Mesenchymal stem cell (in vitro differentiated cells and primary cell): ENCODE data around the gene TUBB3.
A peak's percentile ranks its signal among the peaks of the same experiment; 100 is the strongest.
"Not testable (repeated sequence)": the region's sequence is repeated elsewhere in the genome, so short reads cannot be mapped to it uniquely, and the experiment has no call there.

Experiments used
- DNase-seq: peaks from one replicate; pipeline ENCODE4 v3.0.0-alpha.2; 2013
- H2AFZ ChIP-seq: one replicate; pipeline ENCODE4 v1.6.1; 2013; ENCODE audit warnings: low read depth, mild to moderate bottlenecking, control low read depth, inconsistent platforms, low read length, moderate library complexity
- H2AK5ac ChIP-seq: 2 replicates; pipeline ENCODE4 v1.6.1; 2013; ENCODE audit warnings: low read length, moderate library complexity, mild to moderate bottlenecking, inconsistent platforms; ENCODE audit not compliant: severe bottlenecking
- H2BK120ac ChIP-seq: one replicate; pipeline ENCODE4 v1.6.1; 2013; ENCODE audit warnings: low read depth, mild to moderate bottlenecking, inconsistent platforms, low read length, moderate library complexity
- H2BK12ac ChIP-seq, 2 experiments: one replicate each; pipeline ENCODE4 v1.6.1; 2013; ENCODE audit warnings: inconsistent platforms in 2 of 2, low read length in 2 of 2, mild to moderate bottlenecking in 2 of 2, moderate library complexity in 2 of 2, control low read depth in 1 of 2
- H2BK15ac ChIP-seq: one replicate; pipeline ENCODE4 v1.6.1; 2013; ENCODE audit warnings: mild to moderate bottlenecking, low read depth, inconsistent platforms; ENCODE audit not compliant: poor library complexity, severe bottlenecking
- H2BK5ac ChIP-seq: 2 replicates; pipeline ENCODE4 v1.6.1; 2013; ENCODE audit warnings: low read depth, mild to moderate bottlenecking, low read length, control low read depth, inconsistent platforms; ENCODE audit not compliant: poor library complexity, severe bottlenecking
- H3K14ac ChIP-seq, 2 experiments: one replicate each; pipeline ENCODE4 v1.6.1; 2013; ENCODE audit warnings: inconsistent platforms in 2 of 2, low read length in 2 of 2, control low read depth in 1 of 2, mild to moderate bottlenecking in 1 of 2, moderate library complexity in 1 of 2
- H3K18ac ChIP-seq, 2 experiments: one replicate each; pipeline ENCODE4 v1.6.1; 2013; ENCODE audit warnings: inconsistent platforms in 2 of 2, low read length in 2 of 2, control low read depth in 1 of 2, low read depth in 1 of 2, mild to moderate bottlenecking in 1 of 2
- H3K23ac ChIP-seq, 2 experiments: one replicate each; pipeline ENCODE4 v1.6.1; 2013; ENCODE audit warnings: inconsistent platforms in 2 of 2, low read length in 2 of 2, mild to moderate bottlenecking in 2 of 2, moderate library complexity in 2 of 2, control low read depth in 1 of 2
- H3K27ac ChIP-seq: 2 replicates; pipeline ENCODE4 v1.5.1; 2013; ENCODE audit warnings: mild to moderate bottlenecking, moderate library complexity, low read length, control low read depth, inconsistent platforms; ENCODE audit not compliant: poor library complexity, severe bottlenecking
- H3K27me3 ChIP-seq, 2 experiments: 2 replicates each; pipeline versions ENCODE4 v1.6.1 to v1.7.0; 2013; ENCODE audit warnings: low read length in 2 of 2, mild to moderate bottlenecking in 2 of 2, moderate library complexity in 2 of 2, control low read depth in 1 of 2, inconsistent platforms in 1 of 2; ENCODE audit not compliant: control insufficient read depth in 1 of 2, insufficient read depth in 1 of 2
- H3K36me3 ChIP-seq, 2 experiments: 2 replicates each; pipeline versions ENCODE4 v1.6.1 to v1.7.0; 2013; ENCODE audit warnings: low read length in 2 of 2, control low read depth in 1 of 2, inconsistent platforms in 1 of 2, low read depth in 1 of 2, mild to moderate bottlenecking in 1 of 2; ENCODE audit not compliant: insufficient read depth in 2 of 2, control insufficient read depth in 1 of 2
- H3K4ac ChIP-seq, 2 experiments: one replicate each; pipeline ENCODE4 v1.6.1; 2013; ENCODE audit warnings: inconsistent platforms in 2 of 2, low read length in 2 of 2, mild to moderate bottlenecking in 2 of 2, moderate library complexity in 2 of 2, control low read depth in 1 of 2, low read depth in 1 of 2
- H3K4me1 ChIP-seq: 2 replicates; pipeline ENCODE4 v1.6.1; 2013; ENCODE audit warnings: low read depth, low read length, control low read depth; ENCODE audit not compliant: control insufficient read depth, insufficient read depth
- H3K4me2 ChIP-seq: 2 replicates; pipeline ENCODE4 v1.6.1; 2013; ENCODE audit warnings: low read length, mild to moderate bottlenecking, inconsistent platforms; ENCODE audit not compliant: poor library complexity, severe bottlenecking
- H3K4me3 ChIP-seq, 2 experiments: 2 replicates each; pipeline versions ENCODE4 v1.5.1 to v1.7.0; 2013; ENCODE audit warnings: low read length in 2 of 2, mild to moderate bottlenecking in 2 of 2, control low read depth in 1 of 2, low read depth in 1 of 2; ENCODE audit not compliant: insufficient read depth in 1 of 2
- H3K79me1 ChIP-seq: replicated peaks from 2 replicates; pipeline ENCODE4 v1.6.1; 2013; ENCODE audit warnings: mild to moderate bottlenecking, control low read depth, low read length, inconsistent platforms; ENCODE audit not compliant: poor library complexity, severe bottlenecking
- H3K9ac ChIP-seq: 2 replicates; pipeline ENCODE4 v1.7.0; 2013; ENCODE audit warnings: mild to moderate bottlenecking, low read length, moderate library complexity
- H3K9me3 ChIP-seq: 2 replicates; pipeline ENCODE4 v1.7.0; 2013; ENCODE audit warnings: mild to moderate bottlenecking, low read length; ENCODE audit not compliant: control insufficient read depth
- H4K8ac ChIP-seq: one replicate; pipeline ENCODE4 v1.6.1; 2013; ENCODE audit warnings: inconsistent platforms, mild to moderate bottlenecking, low read length, moderate library complexity
- H4K91ac ChIP-seq: one replicate; pipeline ENCODE4 v1.6.1; 2013; ENCODE audit warnings: mild to moderate bottlenecking, low read length, inconsistent platforms
- WGBS: methylation state at CpG from one replicate; pipeline ENCODE4 v1.1.7; 2013; ENCODE audit warnings: mixed read lengths; 5-methylcytosine and 5-hydroxymethylcytosine counted together

Gene TUBB3

GRCh38 chr16:89912627-89913026 is 10.5 kb upstream of the TUBB3 start:
- no peaks in the 10 kb centered on the region for H3K9me3 ChIP-seq
- no peak for DNase-seq
- WGBS: 90% methylated on average over 14 of the region's 14 CpGs
- H3K79me1 ChIP-seq: peaks cover 13% of the 10 kb centered on the region
- no peak overlapping the region for H2BK15ac ChIP-seq
- no peak overlapping the region for H4K8ac ChIP-seq
- no peak overlapping the region for H3K4me2 ChIP-seq
- H3K18ac ChIP-seq: no peak overlapping the region
- no peak overlapping the region for H2AK5ac ChIP-seq
- H4K91ac ChIP-seq: no peak overlapping the region
- no peak overlapping the region for H2BK120ac ChIP-seq
- no peak overlapping the region for H3K4me3 ChIP-seq
- peaks cover 52 to 60% of the 10 kb centered on the region in 2 experiments for H3K36me3 ChIP-seq
- H3K27me3 ChIP-seq: no peaks in the 10 kb centered on the region
- no peak overlapping the region for H3K27ac ChIP-seq
- peaks cover 8% of the 10 kb centered on the region for H3K4me1 ChIP-seq
- no peak overlapping the region for H2AFZ ChIP-seq
- no peak overlapping the region for H3K14ac ChIP-seq
- no peak overlapping the region for H2BK5ac ChIP-seq
- H3K4ac ChIP-seq: no peak overlapping the region
- H3K9ac ChIP-seq: no peak overlapping the region
- H2BK12ac ChIP-seq: no peak overlapping the region
- no peak overlapping the region for H3K23ac ChIP-seq

- H3K27ac ChIP-seq: no peak overlapping the region
- 95% methylated on average over 30 of the region's 30 CpGs for WGBS
- H2AK5ac ChIP-seq: no peak overlapping the region
Observed at GRCh38 chr16:89913408-89914387, 9.4 kb upstream of the TUBB3 start.

GRCh38 chr16:89914642-89915285 is 8.4 kb upstream of the TUBB3 start:
- not testable (repeated sequence) for DNase-seq, H2BK15ac ChIP-seq, H3K9ac ChIP-seq, H3K27ac ChIP-seq, H3K4ac ChIP-seq, H3K79me1 ChIP-seq, H3K27me3 ChIP-seq, H3K4me3 ChIP-seq, H3K14ac ChIP-seq, H3K4me2 ChIP-seq, H3K23ac ChIP-seq, H2BK12ac ChIP-seq, H4K8ac ChIP-seq, H2AK5ac ChIP-seq, H2AFZ ChIP-seq, H2BK5ac ChIP-seq, H3K9me3 ChIP-seq, H2BK120ac ChIP-seq, H3K18ac ChIP-seq
- H3K36me3 ChIP-seq: peaks cover 36 to 46% of the 10 kb centered on the region in 2 experiments
- WGBS: 88% methylated on average over 11 of the region's 11 CpGs
- peak overlapping the region; percentile 4 for H4K91ac ChIP-seq
- peaks cover 28% of the 10 kb centered on the region for H3K4me1 ChIP-seq

More at GRCh38 chr16:89913408-89914387, 9.4 kb upstream of the TUBB3 start:
- H2BK5ac ChIP-seq: no peak overlapping the region
- no peak overlapping the region for H3K4me3 ChIP-seq
- no peak overlapping the region for H2AFZ ChIP-seq
- DNase-seq: no peak
- H3K4me1 ChIP-seq: peaks cover 19% of the 10 kb centered on the region
- peaks cover 10% of the 10 kb centered on the region for H3K79me1 ChIP-seq
- no peak overlapping the region for H2BK120ac ChIP-seq
- H2BK15ac ChIP-seq: no peak overlapping the region
- no peak overlapping the region for H3K4ac ChIP-seq
- no peak overlapping the region for H2BK12ac ChIP-seq
- H3K9ac ChIP-seq: no peak overlapping the region
- H4K91ac ChIP-seq: peak overlapping the region; percentile 31
- no peaks in the 10 kb centered on the region for H3K27me3 ChIP-seq
- H3K4me2 ChIP-seq: no peak overlapping the region
- no peak overlapping the region for H4K8ac ChIP-seq
- no peak overlapping the region for H3K23ac ChIP-seq
- peak overlapping the region in 1 of 2 experiments; percentile 13 for H3K18ac ChIP-seq
- H3K9me3 ChIP-seq: no peaks in the 10 kb centered on the region
- H3K14ac ChIP-seq: no peak overlapping the region
- H3K36me3 ChIP-seq: peaks cover 45 to 50% of the 10 kb centered on the region in 2 experiments
